K562 (cell line): ENCODE data around the gene RC3H2. TPM values are rescaled to one million over a fixed set of nuclear protein-coding genes. Genes with fewer than 3 reads are reported as not detected.

Experiments
- ATF2 ChIP-seq: sonication (generic); formaldehyde crosslinking; IDR thresholded peaks from 2 replicates; pipeline ENCODE4 v1.8.1; 2022; ENCODE audit warnings: missing genetic modification reagents
- BACH1 ChIP-seq: fragments of 200-800 bp; sonication (Bioruptor generic); IDR thresholded peaks from 2 replicates; pipeline ENCODE4 v1.6.1; 2016; ENCODE audit warnings: missing genetic modification characterization, missing compliant biosample characterization
- CBX8 ChIP-seq: fragments of 200-600 bp; sonication (generic); IDR thresholded peaks from 2 replicates; pipeline ENCODE4 v1.6.1; 2012; ENCODE audit warnings: borderline replicate concordance, mixed run types, low read depth, mild to moderate bottlenecking, moderate library complexity, mixed read lengths, low read length, control low read depth, inconsistent platforms; ENCODE audit not compliant: poor library complexity, severe bottlenecking; ENCODE audit errors: extremely low read depth
- DDX20 ChIP-seq: fragments of 450-650 bp; IDR thresholded peaks from 2 replicates; pipeline ENCODE4 v1.6.1; 2016; ENCODE audit warnings: missing genetic modification characterization, low read depth, mild to moderate bottlenecking, missing compliant biosample characterization, moderate library complexity
- JUND ChIP-seq, 2 experiments: IDR thresholded peaks; 2 replicates in 1 of 2; 3 replicates in 1 of 2; pipeline ENCODE4 v1.6.1; 2011; ENCODE audit warnings: borderline replicate concordance in 2 of 2, low read depth in 2 of 2, low read length in 2 of 2, improper control_type of control experiment in 1 of 2, missing biosample characterization in 1 of 2, missing genetic modification characterization in 1 of 2, missing genetic modification reagents in 1 of 2
- KDM5B ChIP-seq: fragments of 200-600 bp; sonication (generic); IDR thresholded peaks from 2 replicates; pipeline ENCODE4 v1.6.1; 2012; ENCODE audit warnings: low read depth, mild to moderate bottlenecking, moderate library complexity, low read length, control low read depth, inconsistent platforms; ENCODE audit not compliant: insufficient replicate concordance
- KLF10 ChIP-seq: fragments of 250-450 bp; sonication (Bioruptor Pico); IDR thresholded peaks from 2 replicates; pipeline ENCODE4 v1.6.1; 2021; ENCODE audit warnings: matching md5 sums
- LARP7 ChIP-seq: fragments of 450-650 bp; IDR thresholded peaks from 2 replicates; pipeline ENCODE4 v1.6.1; 2016
- PHF8 ChIP-seq: fragments of 200-600 bp; sonication (generic); IDR thresholded peaks from 2 replicates; pipeline ENCODE4 v1.6.1; 2012; ENCODE audit warnings: mixed run types, mild to moderate bottlenecking, inconsistent platforms, low read length, moderate library complexity, borderline replicate concordance
- SP1 ChIP-seq: sonication (generic); formaldehyde crosslinking; IDR thresholded peaks from 2 replicates; pipeline ENCODE4 v1.8.1; 2022; ENCODE audit warnings: mild to moderate bottlenecking, missing genetic modification reagents
- U2AF1 ChIP-seq: fragments of 200-400 bp; formaldehyde crosslinking; optimal IDR thresholded peaks from 2 replicates; pipeline ENCODE3; 2017; ENCODE audit warnings: mild to moderate bottlenecking, low read depth, low read length, moderate library complexity
- polyA plus RNA-seq, 8 experiments: library from polyadenylated mRNA; depleted of rRNA in 4 of 8; stranded (reverse) in 5 of 8; unstranded in 3 of 8; fragments of >200 nt; fragmentation: Nextera tagmentation in 2 of 8; fragmentation: Illumina TruSeq in 1 of 8; extraction: Ambion mirVana in 2 of 8; extraction: Trizol in 1 of 8; gene quantifications; 2 replicates each; pipeline versions ENCODE4 v1.2.1 to v1.2.3, GENCODE V29; 2011 to 2014; ENCODE audit warnings: inconsistent platforms in 1 of 8, missing spikeins in 1 of 8
- total RNA-seq, 7 experiments: library from RNA; depleted of rRNA in 6 of 7; stranded (reverse); fragments of >200 nt in 6 of 7; fragmentation: Illumina TruSeq in 2 of 7; extraction: Trizol in 2 of 7; gene quantifications; 2 replicates each; pipeline versions ENCODE4 v1.2.1 to v1.2.3, GENCODE V29; 2011 to 2021; ENCODE audit warnings: low replicate concordance in 1 of 7
- TF ChIP-seq, protein P1 (sequence below), 2 experiments: fragments of 450-650 bp in 1 of 2; sonication (generic) in 1 of 2; formaldehyde crosslinking in 1 of 2; IDR thresholded peaks; 2 replicates each; pipeline versions ENCODE4 v1.7.1 to v1.9.0; 2016 to 2022; ENCODE audit warnings: inconsistent platforms in 1 of 2, mild to moderate bottlenecking in 1 of 2, missing genetic modification reagents in 1 of 2
- TF ChIP-seq, protein P2 (sequence below): fragments of 250-450 bp; sonication (Bioruptor Pico); IDR thresholded peaks from 2 replicates; pipeline ENCODE4 v1.8.0; 2022; ENCODE audit warnings: moderate library complexity, mild to moderate bottlenecking, inconsistent platforms

Gene RC3H2
- total and polyA plus RNA-seq, 9 of the 15 experiments (the other 6 are each of a cell fraction or from before 2014, with no cell fraction given), result 5.6 to 35.4 (median 18.6) TPM

DNA sequence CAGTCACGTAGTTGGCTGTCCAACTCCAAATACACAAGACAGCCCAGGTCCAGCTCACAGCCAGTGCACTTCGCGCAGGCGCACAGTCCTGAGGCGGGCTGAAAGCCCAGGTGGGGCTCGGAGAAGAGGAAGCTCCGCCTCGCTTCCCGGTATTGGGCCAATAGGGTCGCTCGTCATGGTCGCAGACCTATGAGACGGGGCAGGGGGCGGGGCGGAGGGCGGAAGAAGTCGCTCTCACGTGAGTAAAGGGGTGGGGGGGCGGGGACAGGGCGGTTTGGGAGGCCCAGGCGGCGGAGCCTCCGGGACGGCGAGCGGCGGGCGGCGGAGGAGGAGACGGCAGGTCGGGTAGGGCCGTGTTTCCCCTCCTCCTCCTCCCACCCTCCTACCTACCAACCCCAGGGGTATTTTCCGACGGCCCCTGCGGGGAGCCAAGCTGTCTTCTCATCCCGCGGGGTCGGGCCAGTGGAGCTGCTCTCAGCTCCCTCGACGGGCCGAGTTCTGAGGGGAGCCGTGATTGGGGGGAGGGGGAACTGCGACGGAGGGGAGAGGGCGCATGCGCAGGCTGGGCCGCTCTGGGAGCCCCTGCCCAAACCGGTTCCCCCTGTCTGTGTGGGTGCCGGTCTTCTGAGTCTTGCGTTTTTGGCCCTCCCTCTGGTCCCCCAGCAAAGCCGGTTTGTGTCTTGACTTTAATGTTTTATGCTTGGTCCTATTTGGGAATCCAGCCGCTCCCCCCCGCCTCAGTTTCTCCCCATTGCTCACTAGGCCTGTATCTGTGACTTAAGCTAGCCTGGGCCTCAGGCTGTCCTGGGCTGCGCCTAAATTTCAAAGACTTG is 35.8 kb upstream of the RC3H2 start, which contains the start of gene RABGAP1 (continued):
- TF ChIP-seq, protein P1, sequence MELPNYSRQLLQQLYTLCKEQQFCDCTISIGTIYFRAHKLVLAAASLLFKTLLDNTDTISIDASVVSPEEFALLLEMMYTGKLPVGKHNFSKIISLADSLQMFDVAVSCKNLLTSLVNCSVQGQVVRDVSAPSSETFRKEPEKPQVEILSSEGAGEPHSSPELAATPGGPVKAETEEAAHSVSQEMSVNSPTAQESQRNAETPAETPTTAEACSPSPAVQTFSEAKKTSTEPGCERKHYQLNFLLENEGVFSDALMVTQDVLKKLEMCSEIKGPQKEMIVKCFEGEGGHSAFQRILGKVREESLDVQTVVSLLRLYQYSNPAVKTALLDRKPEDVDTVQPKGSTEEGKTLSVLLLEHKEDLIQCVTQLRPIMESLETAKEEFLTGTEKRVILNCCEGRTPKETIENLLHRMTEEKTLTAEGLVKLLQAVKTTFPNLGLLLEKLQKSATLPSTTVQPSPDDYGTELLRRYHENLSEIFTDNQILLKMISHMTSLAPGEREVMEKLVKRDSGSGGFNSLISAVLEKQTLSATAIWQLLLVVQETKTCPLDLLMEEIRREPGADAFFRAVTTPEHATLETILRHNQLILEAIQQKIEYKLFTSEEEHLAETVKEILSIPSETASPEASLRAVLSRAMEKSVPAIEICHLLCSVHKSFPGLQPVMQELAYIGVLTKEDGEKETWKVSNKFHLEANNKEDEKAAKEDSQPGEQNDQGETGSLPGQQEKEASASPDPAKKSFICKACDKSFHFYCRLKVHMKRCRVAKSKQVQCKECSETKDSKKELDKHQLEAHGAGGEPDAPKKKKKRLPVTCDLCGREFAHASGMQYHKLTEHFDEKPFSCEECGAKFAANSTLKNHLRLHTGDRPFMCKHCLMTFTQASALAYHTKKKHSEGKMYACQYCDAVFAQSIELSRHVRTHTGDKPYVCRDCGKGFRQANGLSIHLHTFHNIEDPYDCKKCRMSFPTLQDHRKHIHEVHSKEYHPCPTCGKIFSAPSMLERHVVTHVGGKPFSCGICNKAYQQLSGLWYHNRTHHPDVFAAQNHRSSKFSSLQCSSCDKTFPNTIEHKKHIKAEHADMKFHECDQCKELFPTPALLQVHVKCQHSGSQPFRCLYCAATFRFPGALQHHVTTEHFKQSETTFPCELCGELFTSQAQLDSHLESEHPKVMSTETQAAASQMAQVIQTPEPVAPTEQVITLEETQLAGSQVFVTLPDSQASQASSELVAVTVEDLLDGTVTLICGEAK (IDR thresholded peaks at IDR 0.05), result peak; percentile 68
- TF ChIP-seq, protein P1 (CRISPR knock-in tag; IDR thresholded peaks at IDR 0.05), result no peak
- TF ChIP-seq JUND (IDR thresholded peaks at IDR 0.05; ENCODE audit: borderline replicate concordance, low read depth, low read length) (peak; percentile 59; the same call in 1 of the 2 replicates), JUND (tag; IDR thresholded peaks at IDR 0.05; ENCODE audit: borderline replicate concordance, low read depth, low read length) (no peak; the same call in 2 of the 3 replicates), KDM5B (no peak), ATF2 (CRISPR knock-in tag) (no peak), KLF10 (CRISPR knock-in tag) (no peak), SP1 (CRISPR knock-in tag) (peak; percentile 69), PHF8 (peak; percentile 86; the same call in 1 of the 2 replicates), U2AF1 (no peak), LARP7 (no peak), DDX20 (tag) (no peak), CBX8 (no peak), BACH1 (tag) (no peak)
- TF ChIP-seq, protein P2, sequence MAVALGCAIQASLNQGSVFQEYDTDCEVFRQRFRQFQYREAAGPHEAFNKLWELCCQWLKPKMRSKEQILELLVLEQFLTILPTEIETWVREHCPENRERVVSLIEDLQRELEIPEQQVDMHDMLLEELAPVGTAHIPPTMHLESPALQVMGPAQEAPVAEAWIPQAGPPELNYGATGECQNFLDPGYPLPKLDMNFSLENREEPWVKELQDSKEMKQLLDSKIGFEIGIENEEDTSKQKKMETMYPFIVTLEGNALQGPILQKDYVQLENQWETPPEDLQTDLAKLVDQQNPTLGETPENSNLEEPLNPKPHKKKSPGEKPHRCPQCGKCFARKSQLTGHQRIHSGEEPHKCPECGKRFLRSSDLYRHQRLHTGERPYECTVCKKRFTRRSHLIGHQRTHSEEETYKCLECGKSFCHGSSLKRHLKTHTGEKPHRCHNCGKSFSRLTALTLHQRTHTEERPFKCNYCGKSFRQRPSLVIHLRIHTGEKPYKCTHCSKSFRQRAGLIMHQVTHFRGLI (CRISPR knock-in tag), result no peak
